IPS DF 4.7 (cell line): ENCODE data around the gene PLPPR2.
"Not testable (repeated sequence)": the region's sequence is repeated elsewhere in the genome, so short reads cannot be mapped to it uniquely, and the experiment has no call there.

Source experiments
- DNase-seq: peaks from one replicate; pipeline ENCODE4 v3.0.0-alpha.2; 2013; ENCODE audit warnings: low spot score; ENCODE audit errors: extremely low read depth

The PLPPR2 gene

GRCh38 chr19:11370744-11371143 is 15.5 kb downstream of the PLPPR2 start:
- DNase-seq, result no peak

DNA sequence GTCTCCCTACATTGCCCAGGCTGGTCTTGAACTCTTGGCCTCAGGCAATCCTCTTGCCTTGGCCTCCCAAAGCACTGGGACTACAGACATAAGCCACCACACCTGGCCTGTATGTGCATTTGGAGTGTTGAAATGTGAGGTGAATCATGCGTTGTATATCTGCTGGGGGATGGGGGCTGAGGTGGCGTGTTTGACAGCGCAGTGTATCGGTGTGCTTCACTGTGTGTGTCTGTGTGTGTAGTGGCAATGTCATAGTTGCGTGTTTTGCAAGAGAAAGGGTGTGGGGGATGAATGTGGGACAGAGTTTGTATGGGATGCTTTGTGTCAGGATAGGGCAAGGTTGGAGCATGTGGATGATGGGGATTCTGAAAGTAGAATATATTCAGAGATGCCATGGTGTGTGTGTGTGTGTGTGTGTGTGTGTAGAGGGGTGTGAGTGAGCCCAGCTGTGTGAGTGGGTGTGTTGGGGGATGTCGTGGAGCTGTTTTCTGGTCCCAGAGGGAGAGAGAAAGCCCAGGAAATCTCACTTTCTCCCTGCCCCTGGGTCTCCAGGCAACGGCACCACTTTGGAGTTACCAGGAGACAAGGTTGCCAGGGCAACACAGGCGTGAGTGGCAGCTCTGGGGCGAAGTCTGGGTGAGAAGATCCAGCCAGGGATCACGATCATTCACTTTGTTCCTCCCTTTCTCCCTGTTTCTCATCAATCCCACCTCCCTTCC is 18.1 kb downstream of the PLPPR2 start:
- DNase-seq, result no peak

DNA sequence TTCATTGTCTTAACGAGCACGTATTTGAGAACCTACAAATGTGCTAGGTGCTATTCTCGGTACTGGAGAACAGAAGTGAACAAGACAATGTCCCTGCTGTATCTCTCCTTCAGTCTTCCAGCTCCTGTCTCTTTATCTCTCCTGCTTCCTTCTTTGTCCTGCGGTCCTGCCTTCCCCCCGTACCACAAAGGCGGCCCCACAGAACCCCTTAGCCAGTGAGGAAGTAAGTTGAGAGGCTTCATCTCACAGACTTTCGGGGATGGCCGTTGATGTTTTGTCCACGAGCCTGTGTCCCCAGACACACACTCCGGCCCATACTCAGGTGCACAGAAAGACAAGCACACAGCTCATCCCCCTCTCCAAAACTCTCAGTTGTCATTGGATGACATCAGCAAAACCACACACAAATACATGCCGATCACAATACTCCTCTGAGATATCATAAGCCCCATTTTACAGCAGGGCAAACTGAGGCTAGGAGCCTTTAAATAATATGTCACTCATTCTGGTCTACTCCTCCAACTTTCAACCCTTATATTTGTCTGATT is 18.7 kb downstream of the PLPPR2 start:
- no peak for DNase-seq

- DNase-seq, result peak; percentile 98
These were observed 19.4 kb downstream of the PLPPR2 start, which contains the start of gene SWSAP1 for GRCh38 chr19:11374433-11375142. Gene SWSAP1 (plus strand): TSS chr19:11374666. CDS start chr19:11374681, 15 bp downstream.

DNA sequence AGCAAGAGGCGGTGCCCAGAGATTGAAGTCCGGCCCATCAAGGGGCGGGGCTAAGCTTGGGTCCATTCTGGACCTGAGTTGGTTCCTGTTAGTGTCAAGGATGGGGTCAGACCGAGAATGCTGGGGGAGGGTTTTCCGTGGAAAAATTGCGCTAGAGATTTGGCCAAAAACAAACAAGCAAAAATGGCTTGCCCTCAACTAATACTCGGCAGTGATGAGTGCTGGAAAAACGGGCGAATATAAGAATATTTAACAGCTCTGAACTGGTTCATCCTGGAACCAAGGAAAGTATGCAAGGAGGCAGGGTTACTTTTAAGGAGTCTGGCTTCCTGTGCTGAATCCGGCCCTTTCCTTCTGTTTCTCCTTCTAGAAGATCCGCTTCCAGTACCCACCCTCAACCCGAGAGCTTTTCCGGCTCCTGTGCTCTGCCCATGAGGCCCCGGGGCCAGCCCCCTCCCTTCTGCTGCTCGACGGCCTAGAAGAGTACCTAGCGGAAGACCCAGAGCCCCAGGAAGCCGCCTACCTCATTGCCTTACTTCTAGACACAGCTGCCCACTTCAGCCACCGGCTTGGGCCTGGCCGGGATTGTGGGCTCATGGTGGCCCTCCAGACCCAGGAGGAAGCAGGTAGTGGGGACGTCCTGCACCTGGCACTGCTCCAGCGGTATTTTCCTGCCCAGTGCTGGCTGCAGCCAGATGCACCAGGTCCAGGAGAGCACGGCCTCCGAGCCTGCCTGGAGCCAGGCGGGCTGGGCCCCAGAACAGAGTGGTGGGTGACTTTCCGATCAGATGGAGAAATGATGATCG is 20.1 kb downstream of the PLPPR2 start:
- no peak for DNase-seq

DNA sequence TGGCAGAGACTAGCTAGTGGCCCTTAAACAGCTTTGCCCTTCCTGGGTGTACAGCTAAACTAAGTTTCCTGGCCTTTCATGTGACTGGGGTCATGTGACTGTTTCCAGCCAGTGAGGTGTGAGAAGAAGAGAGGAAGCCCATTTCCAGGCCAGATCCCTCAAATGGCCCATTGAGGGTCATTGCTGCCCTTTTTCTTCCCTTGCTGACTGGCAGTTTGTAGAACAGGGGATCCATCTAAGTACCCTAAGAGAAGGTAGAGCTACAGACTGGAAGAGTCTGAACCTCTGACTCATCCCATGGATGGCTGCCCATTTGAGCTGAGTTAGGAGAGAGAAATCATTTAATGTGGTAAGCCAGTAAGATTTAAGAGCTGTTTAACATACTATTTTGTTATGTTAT is 22.0 kb downstream of the PLPPR2 start:
- no peak for DNase-seq

- no peak for DNase-seq
These were observed 22.5 kb downstream of the PLPPR2 start for GRCh38 chr19:11377756-11378155.

DNA sequence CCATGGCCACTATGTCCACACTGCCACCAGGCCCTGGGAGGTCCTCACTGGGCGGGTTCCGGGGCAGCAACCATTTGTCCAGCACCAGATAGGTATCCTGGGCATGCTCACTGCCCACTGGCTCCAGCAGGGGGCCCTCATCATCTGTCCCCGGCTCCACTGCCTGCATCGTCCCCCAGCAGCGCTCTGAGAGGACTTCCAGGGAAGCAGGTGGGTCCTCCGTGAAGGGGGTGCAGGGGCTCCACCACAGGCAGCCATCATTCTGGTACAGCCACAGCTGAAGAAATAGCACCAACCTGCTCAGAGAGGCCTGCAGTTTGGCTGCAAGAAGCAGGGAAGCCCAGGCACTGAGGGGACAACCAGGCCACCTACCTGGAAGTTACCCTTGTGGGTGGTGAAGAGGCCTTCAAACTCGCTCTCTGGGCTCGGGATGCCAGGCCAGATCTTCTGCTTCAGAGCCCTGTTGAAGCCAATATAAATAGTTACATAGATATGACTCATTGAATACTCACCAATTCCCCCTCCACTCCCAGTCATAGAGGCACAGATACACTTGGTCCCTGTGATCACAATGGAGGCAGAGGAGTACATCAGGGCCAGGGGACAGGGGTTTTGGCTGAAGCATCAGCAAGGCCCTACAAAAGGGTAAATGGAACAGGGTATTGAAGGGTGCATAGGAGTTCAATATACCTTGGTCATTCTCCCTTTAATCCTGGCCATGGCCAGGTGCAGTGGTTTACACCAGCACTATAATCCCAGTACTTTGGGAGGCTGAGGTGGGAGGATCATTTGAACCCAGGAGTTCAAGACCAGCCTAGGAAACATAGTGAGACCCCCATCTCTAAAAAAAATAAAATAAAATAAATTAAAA is 23.3 kb downstream of the PLPPR2 start:
- DNase-seq, result no peak

DNA sequence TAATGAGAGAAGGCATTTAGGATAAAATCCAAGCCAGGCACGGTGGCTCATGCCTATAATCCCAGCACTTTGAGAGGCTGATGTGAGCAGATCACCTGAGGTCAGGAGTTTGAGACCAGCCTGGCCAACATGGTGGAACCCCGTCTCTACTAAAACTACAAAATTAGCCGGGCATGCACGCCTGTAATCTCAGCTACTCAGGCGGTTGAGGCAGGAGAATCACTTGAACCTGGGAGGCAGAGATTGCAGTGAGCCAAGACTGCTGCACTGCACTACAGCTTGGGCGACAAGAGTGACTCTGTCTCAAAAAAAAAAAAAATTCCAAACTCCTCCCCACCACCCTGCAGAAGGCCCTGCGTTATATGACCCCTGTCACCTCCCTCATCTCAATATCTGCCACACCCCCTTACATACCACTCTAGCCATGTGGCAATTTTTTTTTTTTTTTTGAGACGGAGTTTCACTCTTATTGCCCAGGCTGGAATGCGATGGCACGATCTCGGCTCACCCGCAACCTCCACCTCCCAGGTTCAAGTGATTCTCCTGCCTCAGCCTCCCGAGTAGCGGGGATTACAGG is 24.1 kb downstream of the PLPPR2 start:
- not testable (repeated sequence) for DNase-seq

DNA sequence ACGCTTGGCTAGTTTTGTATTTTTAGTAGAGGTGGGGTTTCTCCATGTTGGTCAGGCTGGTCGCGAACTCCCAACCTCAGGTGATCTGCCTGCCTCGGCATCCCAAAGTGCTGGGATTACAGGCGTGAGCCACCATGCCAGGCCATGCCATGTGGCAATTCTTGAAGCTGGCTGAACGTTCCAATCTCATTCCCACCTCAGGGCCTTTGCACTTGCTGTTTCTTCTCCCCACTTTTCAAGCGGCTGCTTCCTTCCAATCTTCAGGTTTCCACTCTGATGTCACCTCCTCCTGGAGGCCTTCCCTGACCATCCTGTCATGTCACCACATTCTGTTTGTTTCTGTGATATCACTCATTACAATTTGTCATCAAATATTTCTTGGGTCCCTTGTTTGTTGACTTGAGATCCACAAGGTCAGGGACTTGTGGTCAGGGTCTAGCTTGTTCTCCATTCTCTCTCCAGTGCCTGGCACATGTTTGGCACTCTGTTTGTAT is 24.7 kb downstream of the PLPPR2 start:
- no peak for DNase-seq

DNA sequence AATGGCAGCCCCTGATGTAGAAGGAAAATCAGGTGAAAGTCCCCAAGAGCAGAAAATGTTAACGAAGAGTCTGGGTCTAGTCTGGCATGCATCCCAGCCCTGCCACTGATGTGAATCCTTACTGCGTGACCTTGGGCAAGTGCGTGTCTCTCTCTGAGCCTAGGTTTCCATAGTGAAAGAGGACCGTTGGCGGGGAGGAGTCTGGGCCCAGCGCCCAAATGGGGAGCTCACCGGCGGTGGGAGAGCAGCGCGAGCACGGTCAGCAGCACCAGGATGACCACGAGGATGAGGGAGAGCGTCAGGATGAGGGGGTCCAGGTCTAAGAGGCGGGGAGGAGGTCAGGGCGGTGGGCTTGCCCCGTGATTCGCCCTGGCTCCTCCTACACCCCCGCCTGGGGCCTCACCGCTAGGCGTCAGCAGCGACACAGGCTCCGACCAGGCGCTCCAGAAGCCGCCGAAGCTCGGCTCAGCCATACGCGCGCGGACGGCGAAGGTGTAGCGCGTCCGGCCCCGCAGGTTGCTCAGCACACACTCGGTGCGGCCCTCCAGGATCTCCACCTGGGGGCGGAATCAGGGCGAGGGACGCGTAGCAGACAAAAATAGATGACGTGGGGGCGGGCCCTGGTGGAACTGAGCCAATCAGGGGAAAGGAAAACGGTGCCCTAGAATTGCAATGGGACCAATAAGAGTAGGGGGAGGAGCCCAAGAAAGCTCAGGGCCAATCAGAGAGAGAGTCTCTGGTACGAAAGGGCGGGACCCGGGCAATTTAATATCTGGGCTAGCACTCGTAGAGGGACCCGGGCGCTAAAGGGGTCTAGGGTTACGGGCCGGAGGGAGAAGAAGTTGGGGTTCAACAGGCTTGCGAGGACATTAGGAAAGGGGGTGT is 25.7 kb downstream of the PLPPR2 start:
- DNase-seq, result no peak

DNA sequence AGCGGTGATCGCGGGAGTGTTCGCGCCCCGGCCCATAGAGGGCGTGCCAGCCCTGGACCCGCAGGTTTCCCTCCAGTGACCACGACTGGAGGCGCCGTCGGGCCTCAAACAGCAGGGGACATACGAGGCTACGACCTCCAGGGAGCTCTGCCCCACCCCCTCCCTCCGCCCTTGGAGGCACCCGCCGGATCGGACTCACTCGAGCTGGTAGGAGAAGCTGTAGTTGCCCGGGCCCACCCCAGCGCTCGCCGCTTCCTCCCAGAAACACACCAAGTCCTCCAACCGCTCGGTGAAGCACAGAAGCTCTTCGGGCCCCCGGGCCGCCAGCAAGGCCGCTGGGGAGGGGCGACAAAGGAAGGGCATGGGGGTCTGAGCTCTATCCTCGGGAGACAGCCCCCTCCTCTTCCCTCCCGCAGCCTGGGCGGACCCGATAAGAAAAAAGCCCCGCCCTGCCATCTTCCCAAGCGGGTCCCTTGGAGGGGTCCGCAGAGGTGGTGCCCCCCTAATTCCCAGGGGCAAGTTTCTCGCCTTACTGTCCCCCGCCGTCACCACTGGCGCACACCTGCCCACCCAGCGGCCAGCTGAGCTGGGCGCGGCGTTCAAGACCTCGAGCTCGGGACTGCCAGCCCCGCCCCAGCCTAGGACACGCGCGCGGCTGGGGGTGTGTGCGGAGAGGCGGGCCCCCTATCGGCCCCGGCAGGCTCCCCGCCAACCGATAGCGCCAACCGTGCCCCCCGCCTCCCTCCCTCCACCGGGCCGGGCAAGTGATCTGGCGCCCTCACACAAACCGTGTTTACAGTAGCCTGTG is 27.9 kb downstream of the PLPPR2 start:
- no peak for DNase-seq

DNA sequence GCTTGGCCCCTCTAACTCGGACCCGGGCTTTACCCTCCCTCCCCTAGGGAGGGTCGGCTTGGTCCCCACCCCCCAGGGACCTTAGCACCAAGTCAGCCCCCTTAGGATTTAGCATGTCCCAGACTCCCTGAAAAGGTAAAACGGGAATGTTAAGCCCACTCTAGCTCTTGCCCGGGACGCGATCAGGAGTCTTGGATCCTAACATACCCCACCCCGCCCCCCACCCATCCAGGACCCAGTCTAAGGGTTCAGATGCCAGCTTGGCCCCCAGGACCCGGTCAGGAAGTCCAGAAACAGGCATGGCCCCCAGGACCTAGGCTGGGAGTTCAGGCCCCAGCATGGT is 28.4 kb downstream of the PLPPR2 start:
- no peak for DNase-seq

GRCh38 chr19:11384778-11385129 is 29.5 kb downstream of the PLPPR2 start:
- no peak for DNase-seq

DNA sequence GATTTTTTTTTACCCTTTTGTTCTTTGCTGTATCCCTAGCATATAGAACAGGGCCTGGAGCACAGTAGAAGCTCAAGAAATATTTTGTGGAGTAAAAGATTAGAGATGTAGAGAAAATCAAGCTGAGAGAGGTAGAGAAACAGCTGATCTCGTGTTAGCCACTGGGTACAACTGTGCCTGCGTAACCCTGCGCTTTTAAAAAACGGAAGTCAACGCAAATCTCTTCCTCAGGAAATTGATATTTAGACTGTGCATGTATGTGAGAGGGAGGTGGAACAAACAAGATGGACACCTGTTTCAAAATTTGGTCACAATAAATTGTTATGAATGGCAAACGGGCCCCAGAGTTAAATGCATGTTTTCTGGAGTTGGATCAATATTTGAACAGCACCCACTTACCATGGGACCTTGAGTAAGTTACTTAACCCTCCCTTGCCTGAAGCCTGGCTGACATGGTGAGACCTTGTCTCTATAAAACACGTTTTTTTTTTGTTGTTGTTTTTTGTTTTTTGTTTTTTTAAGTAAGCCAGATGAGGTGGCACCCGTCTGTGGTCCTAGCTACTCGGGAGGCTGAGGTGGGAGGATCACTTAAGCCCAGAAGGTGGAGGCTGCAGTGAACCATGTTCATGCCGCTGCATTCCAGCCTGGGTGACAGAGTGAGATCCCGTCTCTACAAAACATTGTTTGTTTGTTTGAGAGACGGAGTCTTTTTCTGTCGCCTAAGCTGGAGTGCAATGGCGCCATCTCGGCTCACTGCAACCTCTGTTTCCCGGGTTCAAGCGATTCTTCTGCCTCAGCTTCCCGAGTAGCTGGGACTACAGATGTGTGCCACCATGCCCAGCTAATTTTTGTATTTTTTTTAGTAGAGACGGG is 32.2 kb downstream of the PLPPR2 start:
- no peak for DNase-seq

GRCh38 chr19:11390359-11390758 is 35.1 kb downstream of the PLPPR2 start:
- DNase-seq, result no peak

- DNase-seq, result no peak
These were observed 35.9 kb downstream of the PLPPR2 start for GRCh38 chr19:11390933-11391680.
